ENCODE measurements around the gene KRTAP5-5.

The KRTAP5-5 gene

GRCh38 chr11:1679881-1680280, 50.3 kb downstream of the KRTAP5-5 start:
- H3K4me3 ChIP-seq (IDR thresholded peaks at IDR 0.05; ENCODE audit: insufficient read depth, low read depth, low read length), result no peak overlapping the region
- no peak overlapping the region for H3K4me2 ChIP-seq
- no peak overlapping the region for H2AFZ ChIP-seq (ENCODE audit: low read depth)
- no peak overlapping the region for H3K9ac ChIP-seq
- H3K4me1 ChIP-seq (ENCODE audit: low read depth, poor library complexity, severe bottlenecking), result no peaks in the 10 kb centered on the region
- H3K27ac ChIP-seq, result no peak overlapping the region
- H3K36me3 ChIP-seq (ENCODE audit: insufficient read depth), result no peaks in the 10 kb centered on the region
- peaks cover 78% of the 10 kb centered on the region for H3K27me3 ChIP-seq (ENCODE audit: insufficient read depth, low read depth)
- H4K20me1 ChIP-seq (ENCODE audit: insufficient read depth), result no peaks in the 10 kb centered on the region
- no peak for TF ChIP-seq CTCF (conservative IDR thresholded peaks at IDR 0.05; ENCODE audit: low read depth, low read length)
- H3K79me2 ChIP-seq (ENCODE audit: insufficient read depth, low read depth), result no peaks in the 10 kb centered on the region
